GM18858 (cell line): ENCODE data around the gene SYNPO.

Source experiments
- ATAC-seq: cut with Tn5 transposase; IDR thresholded peaks from one replicate; pipeline ENCODE4 v1.9.1; 2021; ENCODE audit not compliant: unreplicated experiment

The SYNPO gene

DNA sequence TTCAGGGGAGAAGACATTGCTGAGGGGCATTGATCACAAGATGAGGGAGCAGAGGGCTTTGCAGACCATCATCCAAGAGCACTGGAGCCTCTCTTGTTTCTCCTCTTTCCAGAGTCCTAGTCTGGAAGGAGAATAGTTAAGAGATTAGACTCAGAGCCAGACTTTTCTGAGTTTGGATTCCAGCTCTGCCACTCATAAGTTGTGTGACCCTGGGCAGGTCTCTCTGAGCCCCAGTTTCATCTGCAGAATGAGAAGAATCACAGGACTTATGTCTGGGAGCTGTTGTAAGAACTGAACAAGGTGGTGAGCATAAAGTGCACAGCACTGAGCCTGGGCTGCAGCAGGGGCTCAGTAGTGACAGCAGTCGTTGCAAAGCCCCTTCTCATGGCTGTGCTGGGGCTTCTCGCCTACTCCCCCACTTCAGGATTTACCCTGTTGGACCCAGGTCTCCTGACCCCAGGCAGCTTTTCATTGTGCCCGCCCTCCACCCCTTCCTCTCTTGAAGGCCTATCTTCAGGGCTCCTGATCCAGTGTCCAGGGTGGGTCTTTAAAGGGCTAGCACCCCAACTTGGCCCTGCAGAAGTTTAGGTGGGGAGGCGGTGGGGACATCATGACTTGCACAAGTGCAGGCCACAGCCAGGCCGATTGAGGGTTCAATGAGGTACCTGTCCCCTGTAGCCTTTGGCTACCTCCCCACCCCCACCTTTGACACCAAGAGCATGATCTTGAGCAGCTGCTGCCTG, 1.5 kb downstream of the SYNPO start:
- no peak for ATAC-seq

DNA sequence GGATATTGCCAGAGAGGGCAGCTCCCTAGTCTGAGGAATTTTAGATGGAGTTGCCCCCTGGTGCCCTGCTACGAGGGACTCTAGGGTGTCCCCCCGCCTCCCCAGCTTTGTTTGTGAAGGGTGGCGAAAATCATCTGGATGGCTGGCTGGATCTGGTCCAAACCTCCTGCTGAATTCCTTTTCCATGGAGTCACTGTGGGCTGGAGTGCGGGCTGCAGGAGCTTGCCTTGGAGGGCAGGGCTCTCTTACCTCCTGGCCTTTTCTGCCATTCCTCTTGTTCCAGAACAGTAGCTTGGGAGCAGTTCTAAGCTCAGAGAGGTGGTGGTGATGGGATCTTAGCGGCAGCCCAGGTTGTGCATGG, 2.1 kb downstream of the SYNPO start:
- no peak for ATAC-seq

DNA sequence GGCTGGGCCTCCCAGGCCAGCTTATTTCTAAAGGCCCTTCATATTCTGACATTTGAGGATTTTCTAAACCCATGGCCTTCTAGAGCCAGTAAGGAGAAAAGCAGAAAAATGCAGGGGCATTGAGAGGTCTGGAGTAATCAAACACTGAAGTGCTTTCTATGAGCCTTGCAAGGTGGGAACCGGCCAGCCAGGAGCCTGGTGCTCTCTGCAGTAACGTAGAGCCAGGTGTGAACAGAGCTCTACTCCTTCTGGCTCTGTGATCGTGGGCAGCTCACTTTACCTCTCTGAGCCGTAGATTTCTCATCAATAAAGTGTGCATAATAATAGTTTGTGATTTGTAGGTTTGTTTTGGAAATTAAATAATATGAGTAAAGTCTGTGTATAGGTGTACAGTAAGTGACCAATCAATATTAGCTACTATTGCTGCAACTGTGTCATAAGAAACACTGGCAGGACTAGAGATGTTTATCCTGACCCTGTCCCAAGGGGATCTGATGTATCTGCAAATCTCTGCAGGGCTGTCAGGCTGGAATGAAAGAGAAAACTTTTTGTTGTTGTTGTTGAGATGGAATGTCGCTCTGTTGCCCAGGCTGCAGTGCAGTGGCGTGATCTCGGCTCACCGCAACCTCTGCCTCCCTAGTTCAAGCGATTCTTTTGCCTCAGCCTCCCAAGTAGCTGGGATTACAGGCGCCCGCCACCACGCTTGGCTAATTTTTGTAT, 2.7 kb downstream of the SYNPO start:
- ATAC-seq = no peak

DNA sequence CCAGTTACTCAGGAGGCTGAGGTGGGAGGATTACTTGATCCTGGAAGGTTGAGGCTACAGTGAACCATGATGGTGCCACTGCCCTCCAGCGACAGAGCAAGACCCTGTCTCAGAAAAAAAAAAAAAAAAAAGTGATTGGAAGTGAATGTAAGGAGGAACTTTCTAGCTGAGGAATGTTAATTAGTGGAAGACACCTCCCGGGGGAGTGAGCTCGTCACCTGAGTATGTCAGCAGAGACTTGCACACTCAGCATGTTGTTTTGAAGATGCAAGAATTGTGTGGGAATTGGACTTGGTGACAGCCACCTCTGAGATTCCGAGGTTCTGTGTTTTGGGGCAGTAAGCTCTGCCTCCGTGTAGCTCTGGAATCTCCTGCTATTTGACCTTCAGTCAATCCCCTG, 3.6 kb downstream of the SYNPO start:
- ATAC-seq = no peak

DNA sequence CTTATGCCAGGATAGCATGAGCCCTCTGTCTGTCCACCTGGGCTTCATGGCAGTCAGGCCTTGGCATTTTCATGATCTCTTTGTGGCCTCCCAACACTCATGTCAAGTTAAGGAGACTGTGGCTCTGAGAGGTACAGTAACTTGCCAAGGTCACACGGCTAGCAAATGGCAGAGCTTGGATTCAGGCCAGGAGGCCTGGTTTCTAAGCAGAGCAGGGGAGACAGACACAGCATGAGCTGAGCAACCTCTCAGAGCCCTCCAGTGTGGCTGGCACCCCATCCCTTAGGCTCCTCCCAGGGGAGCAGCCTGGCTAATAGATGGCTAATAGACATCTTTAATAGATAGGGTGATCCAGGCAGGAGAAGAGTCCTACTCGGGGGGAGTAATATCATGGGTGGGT, 4.1 kb downstream of the SYNPO start:
- no peak for ATAC-seq

DNA sequence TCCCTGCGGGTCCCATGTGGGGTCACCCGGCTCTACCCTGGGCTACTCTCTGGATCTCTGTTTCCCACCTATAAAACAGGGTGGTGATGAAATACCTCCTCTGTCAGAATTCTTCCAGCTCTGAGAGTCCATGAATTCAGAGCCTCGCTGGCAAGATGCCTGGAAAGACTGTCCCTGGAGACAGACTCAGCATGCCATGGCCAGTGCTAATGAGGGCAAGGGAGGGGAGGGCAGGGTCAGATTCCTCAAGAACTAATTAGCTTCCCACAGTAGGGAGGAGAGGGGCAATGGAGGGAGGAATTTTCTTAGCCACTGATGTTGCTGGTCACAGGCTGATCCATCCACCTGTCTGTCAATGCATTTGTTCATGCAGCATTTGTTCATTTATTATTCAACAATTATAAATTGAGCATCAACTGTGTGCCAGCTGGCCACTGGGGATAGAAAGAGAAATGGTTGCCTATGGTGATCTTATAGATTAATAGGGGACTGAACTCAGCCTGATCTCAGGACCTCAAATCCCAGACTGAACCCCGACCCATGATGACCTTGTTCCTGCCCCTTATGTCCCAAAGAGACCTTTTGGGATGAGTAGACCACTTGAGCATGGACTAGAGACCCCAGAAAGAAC, 4.7 kb downstream of the SYNPO start:
- ATAC-seq = no peak

DNA sequence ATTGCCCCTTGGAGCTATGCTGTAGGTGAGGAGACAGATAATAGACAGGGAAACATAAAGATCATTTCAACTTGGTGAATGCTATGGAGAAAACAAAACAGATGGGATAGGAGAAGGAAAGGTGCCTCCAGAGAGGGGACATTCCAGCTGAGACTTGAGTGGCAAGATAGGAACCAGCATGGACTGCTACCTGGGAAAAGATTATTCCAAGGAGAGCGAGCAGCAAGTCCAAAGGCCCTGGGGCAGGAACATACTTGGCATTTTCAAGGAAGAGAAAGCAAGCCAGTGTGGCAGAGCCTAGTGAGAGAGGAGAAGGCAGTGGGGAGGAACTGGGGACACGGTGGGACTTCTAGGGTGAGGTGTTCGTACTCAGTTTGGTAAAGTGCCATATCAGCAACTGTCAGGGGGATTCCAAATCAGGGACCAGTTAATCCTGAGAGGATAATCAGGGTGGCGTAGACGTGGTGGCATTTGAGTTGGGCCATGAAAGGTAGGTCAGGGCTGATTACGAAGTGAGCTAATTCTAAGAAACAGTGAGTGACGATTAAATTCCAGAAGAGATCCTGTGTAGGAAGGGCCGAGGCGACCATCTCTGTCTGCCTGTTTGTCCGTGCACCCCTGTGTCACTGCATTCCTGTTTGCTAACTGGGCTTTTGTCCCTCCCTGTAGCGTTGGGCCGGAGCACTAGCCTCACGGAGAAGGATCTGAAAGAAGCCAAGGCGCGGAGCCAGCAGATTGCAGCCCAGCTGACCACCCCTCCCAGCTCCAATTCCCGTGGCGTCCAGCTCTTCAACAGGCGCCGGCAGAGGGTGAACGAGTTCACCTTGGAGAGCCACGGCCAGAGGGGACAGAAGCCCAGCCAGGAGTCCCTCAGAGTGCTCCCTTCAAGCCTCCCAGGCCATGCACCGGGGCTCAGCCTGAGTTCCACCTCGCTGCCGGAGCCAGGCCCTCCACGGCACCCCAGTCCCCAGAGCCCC, 7.1 kb downstream of the SYNPO start:
- ATAC-seq = no peak

DNA sequence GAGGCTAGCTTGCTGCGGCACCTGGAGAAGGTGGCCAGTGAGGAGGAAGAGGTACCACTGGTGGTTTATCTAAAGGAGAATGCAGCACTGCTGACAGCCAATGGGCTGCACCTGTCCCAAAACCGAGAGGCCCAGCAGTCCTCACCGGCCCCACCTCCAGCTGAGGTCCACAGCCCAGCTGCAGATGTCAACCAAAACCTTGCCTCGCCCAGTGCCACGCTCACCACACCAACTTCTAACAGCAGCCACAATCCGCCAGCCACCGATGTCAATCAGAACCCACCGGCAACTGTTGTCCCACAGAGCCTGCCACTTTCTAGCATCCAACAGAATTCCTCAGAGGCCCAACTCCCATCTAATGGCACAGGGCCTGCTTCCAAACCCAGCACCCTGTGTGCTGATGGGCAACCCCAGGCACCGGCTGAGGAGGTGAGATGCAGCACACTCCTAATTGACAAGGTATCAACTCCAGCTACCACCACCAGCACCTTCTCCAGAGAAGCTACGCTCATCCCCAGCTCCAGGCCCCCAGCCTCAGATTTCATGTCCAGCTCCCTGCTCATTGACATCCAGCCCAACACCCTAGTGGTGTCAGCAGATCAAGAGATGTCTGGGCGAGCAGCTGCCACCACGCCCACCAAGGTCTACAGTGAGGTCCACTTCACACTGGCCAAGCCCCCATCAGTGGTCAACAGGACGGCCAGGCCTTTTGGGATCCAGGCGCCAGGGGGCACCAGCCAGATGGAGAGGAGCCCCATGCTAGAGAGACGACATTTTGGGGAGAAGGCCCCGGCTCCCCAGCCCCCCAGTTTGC, 8.0 kb downstream of the SYNPO start:
- ATAC-seq = no peak

DNA sequence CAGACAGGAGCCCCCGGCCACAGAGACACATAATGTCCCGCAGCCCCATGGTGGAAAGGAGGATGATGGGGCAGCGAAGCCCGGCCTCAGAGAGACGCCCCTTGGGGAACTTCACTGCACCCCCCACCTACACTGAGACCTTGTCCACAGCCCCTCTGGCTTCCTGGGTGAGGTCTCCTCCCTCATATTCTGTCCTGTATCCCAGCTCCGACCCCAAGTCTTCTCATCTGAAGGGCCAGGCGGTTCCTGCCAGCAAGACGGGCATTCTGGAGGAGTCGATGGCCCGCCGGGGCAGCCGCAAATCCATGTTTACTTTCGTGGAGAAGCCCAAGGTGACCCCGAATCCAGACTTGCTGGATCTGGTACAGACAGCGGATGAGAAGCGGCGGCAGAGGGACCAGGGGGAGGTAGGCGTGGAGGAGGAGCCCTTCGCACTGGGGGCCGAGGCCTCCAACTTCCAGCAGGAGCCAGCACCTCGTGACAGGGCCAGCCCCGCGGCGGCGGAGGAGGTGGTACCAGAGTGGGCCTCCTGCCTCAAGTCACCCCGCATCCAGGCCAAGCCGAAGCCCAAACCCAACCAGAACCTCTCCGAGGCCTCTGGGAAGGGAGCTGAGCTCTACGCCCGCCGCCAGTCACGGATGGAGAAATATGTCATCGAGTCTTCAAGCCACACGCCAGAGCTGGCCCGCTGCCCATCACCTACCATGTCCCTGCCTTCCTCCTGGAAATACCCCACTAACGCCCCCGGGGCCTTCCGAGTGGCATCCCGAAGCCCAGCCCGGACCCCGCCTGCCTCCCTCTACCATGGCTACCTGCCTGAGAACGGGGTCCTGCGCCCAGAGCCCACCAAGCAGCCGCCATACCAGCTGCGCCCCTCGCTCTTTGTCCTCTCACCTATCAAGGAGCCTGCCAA, 8.9 kb downstream of the SYNPO start:
- ATAC-seq = no peak

DNA sequence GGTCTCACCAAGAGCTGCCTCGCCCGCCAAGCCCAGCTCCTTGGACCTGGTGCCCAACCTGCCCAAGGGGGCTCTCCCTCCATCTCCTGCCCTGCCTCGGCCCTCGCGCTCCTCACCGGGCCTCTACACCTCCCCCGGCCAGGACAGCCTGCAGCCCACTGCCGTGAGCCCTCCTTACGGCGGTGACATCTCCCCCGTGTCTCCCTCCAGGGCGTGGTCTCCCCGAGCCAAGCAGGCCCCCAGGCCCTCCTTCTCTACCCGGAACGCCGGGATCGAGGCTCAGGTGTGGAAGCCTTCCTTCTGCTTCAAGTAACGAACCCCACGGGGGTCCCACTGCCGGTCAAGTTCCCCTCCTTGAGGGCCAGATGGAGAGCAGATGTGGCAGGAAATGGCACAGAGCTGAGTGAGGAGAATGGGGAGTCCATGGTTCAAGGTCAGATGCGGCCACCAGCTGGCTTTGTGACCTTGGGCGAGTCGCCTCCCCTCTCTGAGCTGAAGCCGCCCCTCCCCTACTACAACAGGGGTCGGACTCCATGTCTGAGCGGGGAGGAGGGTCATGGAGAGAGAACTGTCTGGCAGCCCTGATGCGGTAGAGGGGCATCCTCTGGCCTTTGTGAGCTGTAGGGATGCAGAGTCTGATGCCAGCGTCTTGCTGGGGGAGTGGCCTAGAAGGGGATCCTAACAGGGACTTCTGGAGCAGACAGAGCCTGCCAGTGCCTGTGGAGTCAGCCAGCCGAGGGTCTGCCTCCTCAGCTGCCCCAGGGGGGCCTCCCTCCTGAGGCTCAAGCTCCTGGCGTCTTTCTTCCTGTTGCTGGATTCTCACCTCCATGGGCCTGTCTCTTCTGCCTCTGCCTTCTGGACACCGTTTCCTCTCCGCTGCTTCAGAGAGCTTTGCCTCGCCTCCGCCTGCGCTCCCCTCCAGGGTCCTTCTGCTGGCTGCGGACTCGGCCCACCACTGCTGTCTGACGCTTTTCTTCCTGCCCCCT, 9.9 kb downstream of the SYNPO start:
- no peak for ATAC-seq

DNA sequence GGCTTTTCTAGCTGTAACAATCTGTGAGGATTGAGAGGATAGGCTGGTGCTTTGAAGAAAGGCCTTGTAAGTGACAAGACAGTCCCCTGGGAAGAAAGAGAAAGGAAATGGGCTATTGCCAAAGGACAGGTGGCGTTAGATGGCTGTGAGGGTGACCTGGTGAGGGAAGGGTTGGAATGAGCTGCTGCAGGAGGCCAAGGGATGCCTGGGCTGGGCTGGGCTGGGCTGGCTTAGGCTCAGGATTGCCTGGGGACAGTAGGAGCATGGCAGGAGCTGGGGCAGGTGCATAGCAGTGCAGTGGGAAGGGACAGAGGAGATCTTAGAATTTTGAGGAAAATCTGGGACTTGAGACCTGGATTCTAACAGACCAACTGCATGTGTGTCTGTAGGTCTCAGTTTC, 10.9 kb downstream of the SYNPO start:
- no peak for ATAC-seq

DNA sequence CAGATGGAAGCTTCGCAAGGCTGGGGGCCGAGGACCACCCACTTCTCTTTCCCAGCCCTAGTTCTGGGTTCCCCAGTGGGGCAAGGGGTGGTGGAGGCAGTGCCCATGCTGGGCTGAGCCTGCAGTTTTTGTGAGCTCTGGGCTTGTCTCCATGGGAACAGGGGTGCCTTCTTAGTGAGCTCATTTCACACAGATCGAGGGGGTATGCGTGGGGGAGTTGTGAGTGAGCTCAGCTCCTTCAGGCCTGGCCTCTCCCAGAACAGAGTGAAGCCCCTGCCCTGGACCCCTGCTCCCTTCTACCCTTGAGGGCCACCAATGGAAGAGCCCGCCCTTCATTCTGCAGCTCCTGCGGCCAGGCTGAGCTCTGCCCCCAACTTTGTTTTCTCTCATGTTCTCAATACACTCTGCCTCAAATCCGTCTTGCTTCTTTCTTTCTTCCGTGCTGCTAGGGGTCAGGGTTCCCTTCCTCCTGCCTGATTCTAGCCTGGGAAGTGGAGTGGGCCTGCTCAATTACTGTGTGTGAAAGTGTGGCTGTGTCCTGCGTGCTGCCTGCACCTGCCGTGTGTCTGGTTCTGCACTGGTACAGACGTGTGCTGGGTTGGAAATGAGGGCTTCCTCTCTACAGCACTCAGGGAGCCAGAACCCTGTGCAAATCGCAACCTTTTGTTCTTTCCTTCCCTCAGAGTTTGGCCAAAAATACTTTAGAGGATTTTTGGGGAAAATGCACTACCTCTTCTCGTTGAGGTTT, 11.6 kb downstream of the SYNPO start:
- no peak for ATAC-seq

DNA sequence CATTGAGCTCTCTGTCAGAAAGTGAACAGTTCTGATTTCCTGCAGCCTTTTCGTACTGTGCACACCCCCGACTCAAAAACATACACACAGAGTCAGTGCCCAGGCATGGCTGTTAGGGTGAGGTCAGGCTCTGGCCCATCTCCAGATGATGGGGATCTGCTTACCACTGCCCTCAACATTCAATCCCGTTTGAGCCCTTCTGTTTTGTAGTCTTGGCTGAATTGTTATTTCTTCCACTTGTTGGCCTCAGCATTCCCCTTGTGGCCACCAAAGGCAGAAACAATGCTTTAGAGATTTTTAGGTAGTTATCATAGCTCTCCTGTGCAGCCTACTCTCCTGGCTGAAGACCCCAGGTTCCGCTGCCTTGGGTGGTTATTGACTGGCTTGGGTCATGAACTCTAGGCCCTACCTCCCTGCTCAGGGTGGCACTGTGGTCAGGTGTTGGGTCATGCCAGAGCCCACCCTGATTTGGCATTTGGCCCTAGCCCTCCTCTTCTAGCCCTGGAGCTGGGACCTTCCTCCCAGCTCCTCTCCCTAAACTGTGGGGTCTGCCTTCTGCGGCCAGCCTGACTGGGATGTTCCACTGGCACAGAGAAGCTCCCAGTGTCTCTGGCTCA, 12.8 kb downstream of the SYNPO start:
- ATAC-seq = no peak

DNA sequence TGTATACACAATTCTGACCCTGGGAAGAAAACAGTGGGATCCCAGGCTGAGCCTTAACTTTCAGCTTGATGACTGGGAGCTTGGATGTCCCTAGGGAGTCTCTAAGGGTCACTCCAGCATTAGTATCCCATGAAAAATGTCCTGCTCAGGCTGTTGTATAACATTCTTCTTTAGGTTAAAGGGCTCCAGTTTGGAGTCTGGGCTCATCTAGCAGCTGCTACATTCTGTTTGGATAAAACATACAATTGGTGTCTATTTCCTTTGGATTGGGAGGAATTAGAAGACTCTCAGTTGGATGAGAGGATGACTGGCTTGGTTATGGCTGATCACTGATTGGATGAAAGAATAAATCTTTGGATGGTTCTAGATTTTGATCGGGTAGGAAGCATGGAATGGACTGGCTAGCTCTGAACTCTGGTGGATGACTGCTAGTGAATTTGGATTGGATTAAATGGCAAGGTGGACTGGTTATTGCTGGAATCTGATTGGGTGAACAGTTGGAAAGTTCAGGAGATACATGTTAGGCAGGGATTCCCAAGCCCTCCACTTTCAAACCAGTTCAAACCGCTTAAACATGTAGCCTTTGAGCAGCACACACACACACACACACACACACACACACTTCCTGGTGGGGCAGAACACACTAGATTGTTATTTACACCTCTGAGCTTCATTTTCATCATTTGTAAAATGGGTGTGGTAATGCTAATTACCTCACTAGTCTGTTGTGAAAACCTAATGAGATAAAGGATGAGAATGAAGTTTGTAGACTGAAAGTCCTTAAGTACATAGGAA, 13.5 kb downstream of the SYNPO start:
- no peak for ATAC-seq

DNA sequence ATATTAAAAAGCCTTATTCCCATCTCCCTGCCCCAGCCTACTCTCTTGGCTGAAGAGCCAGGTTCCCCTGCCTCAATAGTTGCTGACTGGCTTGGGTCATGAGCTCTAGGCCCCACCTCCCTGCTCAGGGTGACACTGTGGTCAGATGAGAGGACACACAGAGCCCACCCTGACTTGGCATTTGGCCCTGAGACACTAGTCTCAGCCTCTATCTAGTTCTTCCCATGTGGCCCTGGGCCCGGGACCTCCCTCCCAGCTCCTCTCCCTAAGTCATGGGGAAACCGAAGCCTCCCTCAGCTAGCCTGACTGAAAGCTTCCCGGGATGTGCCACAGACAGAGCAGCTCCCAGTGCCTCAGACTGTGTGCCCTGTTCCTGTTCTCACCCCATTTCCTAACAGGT, 14.8 kb downstream of the SYNPO start:
- no peak for ATAC-seq
